Right atrium auricular region (tissue), 2 donors: ENCODE data around the gene ADGRF3. TPM values are rescaled to one million over a fixed set of nuclear protein-coding genes. Genes with fewer than 3 reads are reported as not detected.

Source experiments
- total RNA-seq, 2 donors: library from RNA; depleted of rRNA; stranded (reverse); fragments of >200 nt; gene quantifications; one replicate each; pipeline ENCODE4 v1.1.0, GENCODE V29; 2016

Gene ADGRF3
- total RNA-seq, 2 donors from 2014 or later: not detected

Other genes with a start within 250 kb of the ADGRF3 start
- gene GAREM2, start 173.7 kb downstream of the ADGRF3 start, total RNA-seq: 10 to 100 TPM in 1 of 2 donors, 1 to 10 TPM in 1; 3.0 to 48.4 TPM
- 100 to 1,000 TPM; 333 to 364 TPM for gene HADHA, start 102.2 kb downstream of the ADGRF3 start, total RNA-seq
- 100 to 1,000 TPM; 756 to 770 TPM for gene HADHB, start 101.8 kb downstream of the ADGRF3 start, total RNA-seq
- 10 to 100 TPM in 1 of 2 donors, 1 to 10 TPM in 1; 7.6 to 11.6 TPM for gene SELENOI, start 646 bp downstream of the ADGRF3 start, total RNA-seq
- gene DRC1, start 55.1 kb upstream of the ADGRF3 start, total RNA-seq: not detected
- under 1 TPM; 0.08 to 0.33 TPM for gene OTOF, start 131.3 kb upstream of the ADGRF3 start, total RNA-seq